ENCODE data around the gene EVI5L.

Gene EVI5L

DNA sequence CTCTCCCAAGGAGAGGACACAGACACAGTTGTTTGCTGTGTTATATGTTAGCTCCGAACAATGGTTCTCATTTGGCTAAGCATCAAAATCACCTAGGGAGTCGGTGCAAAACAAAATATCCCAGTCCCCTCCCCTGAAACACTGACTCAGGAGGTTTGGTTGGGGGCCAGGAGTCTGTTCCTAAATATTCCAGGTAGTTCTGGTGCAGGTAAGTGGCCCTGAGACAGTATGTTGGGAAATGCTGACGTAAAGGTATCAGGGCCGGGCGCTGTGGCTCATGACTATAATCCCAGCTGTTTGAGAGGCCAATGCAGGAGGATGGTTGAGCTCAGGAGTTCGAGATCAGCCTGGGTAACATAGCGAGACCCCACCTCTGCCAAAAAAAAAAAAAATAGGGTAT, 71.3 kb downstream of the EVI5L start:
- Histone ChIP-seq H3K4me3 (ENCODE audit: low read depth, low read length) (no peak overlapping the region), H3K9me3 (ENCODE audit: severe bottlenecking) (no peaks in the 10 kb centered on the region), H3K36me3 (peaks cover 16% of the 10 kb centered on the region), H3K27ac (no peak overlapping the region), H3K27me3 (ENCODE audit: insufficient read depth, low read depth, severe bottlenecking) (no peaks in the 10 kb centered on the region)
- no peak for DNase-seq
- TF ChIP-seq, protein P1, sequence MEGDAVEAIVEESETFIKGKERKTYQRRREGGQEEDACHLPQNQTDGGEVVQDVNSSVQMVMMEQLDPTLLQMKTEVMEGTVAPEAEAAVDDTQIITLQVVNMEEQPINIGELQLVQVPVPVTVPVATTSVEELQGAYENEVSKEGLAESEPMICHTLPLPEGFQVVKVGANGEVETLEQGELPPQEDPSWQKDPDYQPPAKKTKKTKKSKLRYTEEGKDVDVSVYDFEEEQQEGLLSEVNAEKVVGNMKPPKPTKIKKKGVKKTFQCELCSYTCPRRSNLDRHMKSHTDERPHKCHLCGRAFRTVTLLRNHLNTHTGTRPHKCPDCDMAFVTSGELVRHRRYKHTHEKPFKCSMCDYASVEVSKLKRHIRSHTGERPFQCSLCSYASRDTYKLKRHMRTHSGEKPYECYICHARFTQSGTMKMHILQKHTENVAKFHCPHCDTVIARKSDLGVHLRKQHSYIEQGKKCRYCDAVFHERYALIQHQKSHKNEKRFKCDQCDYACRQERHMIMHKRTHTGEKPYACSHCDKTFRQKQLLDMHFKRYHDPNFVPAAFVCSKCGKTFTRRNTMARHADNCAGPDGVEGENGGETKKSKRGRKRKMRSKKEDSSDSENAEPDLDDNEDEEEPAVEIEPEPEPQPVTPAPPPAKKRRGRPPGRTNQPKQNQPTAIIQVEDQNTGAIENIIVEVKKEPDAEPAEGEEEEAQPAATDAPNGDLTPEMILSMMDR (IDR thresholded peaks at IDR 0.05; ENCODE audit: low read depth, low read length) = no peak

DNA sequence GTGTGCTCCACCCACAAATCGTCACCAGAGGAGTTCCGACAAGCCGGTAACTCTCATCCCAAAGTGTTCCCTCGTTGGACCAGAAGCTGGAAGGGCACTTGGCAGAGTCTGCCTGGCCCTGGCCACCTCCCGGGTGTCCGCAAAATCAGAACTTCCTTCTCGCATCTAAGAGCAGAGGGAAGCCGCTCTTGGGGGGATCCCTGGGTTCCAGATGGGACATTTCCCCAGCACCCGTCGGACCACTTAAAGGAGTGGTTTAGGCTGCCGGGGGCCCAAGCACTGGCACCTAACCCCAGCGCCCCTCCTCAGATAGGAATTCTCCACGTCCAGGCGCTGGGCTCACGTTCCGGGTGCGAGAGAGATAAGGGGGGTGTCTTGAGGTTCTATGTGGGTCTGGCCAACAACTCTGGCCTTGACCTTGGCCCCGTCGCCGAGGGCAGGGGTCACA, 72.8 kb downstream of the EVI5L start:
- Histone ChIP-seq H3K27ac (peak overlapping the region; percentile 83), H3K4me3 (ENCODE audit: low read depth, low read length) (peak overlapping the region; percentile 51), H3K9me3 (ENCODE audit: severe bottlenecking) (no peaks in the 10 kb centered on the region), H3K36me3 (peaks cover 25% of the 10 kb centered on the region), H3K27me3 (ENCODE audit: insufficient read depth, low read depth, severe bottlenecking) (no peaks in the 10 kb centered on the region)
- TF ChIP-seq, protein P1 (IDR thresholded peaks at IDR 0.05; ENCODE audit: low read depth, low read length) = no peak
- DNase-seq = no peak

DNA sequence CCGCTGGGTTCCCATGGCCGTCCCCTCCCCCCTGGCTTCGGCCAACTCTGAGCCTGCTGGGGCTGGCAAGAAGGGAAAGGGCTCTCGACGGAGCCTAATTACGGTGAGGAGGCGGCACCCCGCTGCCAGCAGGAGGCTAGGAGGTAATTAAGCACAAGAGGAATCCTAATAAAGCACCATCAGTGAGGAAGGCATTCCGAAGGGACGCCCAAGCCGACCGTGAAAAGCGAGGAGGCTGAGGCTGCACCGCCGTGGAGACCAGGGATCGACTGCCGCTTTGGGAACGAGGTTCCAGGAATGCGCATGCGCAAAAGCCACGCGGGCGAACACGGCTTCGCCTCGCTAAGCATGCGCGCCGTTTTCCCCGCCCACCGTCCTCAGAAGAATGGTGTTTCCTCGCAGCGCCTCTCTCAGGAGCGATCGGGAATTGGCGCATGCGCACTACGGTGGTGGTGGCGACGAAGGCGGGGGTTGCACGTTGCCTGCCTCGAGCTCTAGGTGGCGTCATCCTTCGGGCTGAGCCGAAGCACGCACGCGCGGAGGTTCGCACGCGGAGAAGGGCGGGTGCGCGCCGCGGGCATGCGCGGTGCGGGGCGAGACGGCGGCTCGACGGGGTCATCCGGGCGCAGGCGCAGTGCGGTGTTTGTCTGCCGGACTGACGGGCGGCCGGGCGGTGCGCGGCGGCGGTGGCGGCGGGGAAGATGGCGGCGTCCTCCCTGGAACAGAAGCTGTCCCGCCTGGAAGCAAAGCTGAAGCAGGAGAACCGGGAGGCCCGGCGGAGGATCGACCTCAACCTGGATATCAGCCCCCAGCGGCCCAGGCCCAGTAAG, 73.4 kb downstream of the EVI5L start, which contains the start of gene MAP2K7:
Gene MAP2K7 (plus strand): TSS at position 634 of the 830 bp plus-strand sequence. CDS start 68 bp downstream, at position 702.
- Histone ChIP-seq H3K27ac (peak within 1 kb of the TSS; percentile 83), H3K4me3 (ENCODE audit: low read depth, low read length) (peak within 1 kb of the TSS; percentile 59), H3K9me3 (ENCODE audit: severe bottlenecking) (no peaks in the 10 kb centered on the region), H3K27me3 (ENCODE audit: insufficient read depth, low read depth, severe bottlenecking) (no peaks in the 10 kb centered on the region), H3K36me3 (peaks cover 25% of the 10 kb centered on the region)
- TF ChIP-seq, protein P1 (IDR thresholded peaks at IDR 0.05; ENCODE audit: low read depth, low read length) = peak; percentile 86
- DNase-seq = peak; percentile 99

DNA sequence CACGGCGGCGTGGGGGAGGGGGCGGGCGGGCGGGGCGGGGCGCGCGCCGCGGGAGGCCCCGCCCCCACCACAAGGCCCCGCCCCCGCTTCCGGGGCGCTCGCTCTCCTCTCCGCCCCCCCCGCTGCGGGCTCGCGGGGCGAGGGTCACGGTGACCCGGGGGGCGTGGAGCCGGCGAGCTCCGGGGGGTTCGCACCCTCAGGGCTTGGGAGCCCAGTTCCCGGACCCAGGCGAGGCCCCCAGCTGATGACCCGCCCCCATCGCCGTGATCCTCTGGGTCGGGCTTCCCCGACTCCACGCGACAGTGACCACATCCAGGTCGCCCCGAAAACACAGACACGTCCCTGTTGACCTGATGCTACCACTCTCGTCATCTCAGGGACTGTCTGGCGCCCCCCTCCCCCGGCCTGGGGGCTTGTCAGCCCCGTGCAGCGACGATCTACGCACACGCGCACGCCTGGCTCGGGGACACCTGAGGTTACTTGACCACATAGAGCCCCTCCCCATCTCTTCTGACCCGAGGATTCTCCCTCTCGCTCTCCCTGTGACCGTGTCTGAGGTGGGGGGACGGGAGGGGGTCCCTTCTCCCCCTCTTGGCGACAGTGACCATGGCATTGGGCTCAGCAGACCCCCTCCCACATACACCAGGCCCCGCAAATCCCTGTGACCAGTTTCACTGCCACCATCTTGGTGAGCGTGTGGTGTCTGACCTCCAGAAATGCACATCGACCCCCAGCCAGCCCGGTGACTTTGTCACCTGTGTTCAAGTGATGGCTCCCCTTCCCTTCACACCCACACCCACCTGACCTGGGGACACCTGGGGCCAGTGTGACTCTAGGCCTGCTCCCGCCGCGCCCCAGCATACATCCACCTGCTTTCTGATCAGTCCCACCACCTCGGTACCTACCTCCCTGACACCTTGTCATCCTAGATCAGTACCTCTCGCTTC, 74.3 kb downstream of the EVI5L start:
- Histone ChIP-seq H3K27ac (peak overlapping the region; percentile 81), H3K9me3 (ENCODE audit: severe bottlenecking) (no peaks in the 10 kb centered on the region), H3K4me3 (ENCODE audit: low read depth, low read length) (peak overlapping the region; percentile 59), H3K36me3 (peaks cover 28% of the 10 kb centered on the region), H3K27me3 (ENCODE audit: insufficient read depth, low read depth, severe bottlenecking) (no peaks in the 10 kb centered on the region)
- no peak for DNase-seq
- TF ChIP-seq, protein P1 (IDR thresholded peaks at IDR 0.05; ENCODE audit: low read depth, low read length) = no peak

DNA sequence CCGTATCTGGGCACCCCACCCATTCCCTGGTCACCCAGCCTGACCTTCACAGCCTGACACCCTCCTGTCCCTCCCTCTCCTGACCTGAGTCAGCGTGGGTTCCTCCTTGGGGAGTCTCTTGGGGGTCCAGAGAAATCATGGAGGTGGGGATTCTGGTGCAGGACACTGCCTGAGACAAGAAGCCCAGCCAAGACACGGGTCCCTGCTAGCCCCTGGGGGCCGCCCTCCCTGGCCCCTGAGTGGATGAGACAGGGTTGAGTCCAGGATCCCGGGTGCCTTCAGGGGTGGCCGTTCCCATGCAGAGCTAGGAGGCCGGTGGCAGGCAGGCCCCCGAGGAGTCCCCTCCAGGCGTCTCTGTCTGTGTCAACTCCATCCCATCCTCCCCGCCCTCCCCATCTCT, 75.2 kb downstream of the EVI5L start:
- H3K27me3 ChIP-seq (ENCODE audit: insufficient read depth, low read depth, severe bottlenecking) = no peaks in the 10 kb centered on the region
- no peaks in the 10 kb centered on the region for H3K9me3 ChIP-seq (ENCODE audit: severe bottlenecking)
- H3K4me3 ChIP-seq (ENCODE audit: low read depth, low read length) = no peak overlapping the region
- DNase-seq = no peak
- TF ChIP-seq, protein P1 (IDR thresholded peaks at IDR 0.05; ENCODE audit: low read depth, low read length) = no peak
- H3K27ac ChIP-seq = no peak overlapping the region
- H3K36me3 ChIP-seq = peaks cover 34% of the 10 kb centered on the region

Data from WERI-Rb-1 (cell line).